HG03565 (cell line): ENCODE results near the gene RPS2.

Experiments
- ATAC-seq: cut with Tn5 transposase; IDR thresholded peaks from one replicate; pipeline ENCODE4 v1.9.1; 2021; ENCODE audit warnings: mild to moderate bottlenecking, moderate library complexity; ENCODE audit not compliant: unreplicated experiment

Gene RPS2

DNA sequence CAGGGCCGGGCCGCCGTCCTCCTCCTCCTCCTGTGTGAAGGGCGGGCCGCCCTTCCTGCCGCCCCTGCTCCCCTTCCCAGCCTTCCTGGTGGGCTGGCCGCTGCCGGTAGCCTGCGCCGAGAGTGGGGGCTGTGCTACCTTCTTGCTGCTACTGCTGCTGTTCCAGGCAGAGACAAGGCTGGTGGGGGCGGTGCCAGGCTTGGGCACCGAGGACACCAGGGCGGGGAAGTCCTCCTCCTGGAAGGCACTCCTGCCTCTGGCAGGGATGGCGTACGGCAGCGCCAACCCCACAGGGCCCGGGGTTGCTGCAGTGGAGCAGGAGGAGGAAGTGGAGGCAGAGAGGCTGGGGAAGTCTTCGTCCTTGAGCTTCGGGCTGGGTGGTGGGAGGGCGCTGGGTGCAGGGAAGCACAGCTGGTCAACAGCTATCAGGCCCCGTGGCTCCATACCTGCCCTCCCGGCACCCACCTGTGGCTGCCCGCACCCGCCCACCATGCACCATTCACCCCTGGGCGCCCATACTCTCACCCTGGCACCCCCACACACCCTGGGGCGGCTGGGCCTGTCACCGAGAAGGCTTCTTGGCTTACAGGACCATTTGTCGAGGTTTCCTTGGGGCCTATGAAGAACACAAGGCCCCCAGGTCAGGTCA lies 35.4 kb upstream of the RPS2 start:
- ATAC-seq, result no peak

DNA sequence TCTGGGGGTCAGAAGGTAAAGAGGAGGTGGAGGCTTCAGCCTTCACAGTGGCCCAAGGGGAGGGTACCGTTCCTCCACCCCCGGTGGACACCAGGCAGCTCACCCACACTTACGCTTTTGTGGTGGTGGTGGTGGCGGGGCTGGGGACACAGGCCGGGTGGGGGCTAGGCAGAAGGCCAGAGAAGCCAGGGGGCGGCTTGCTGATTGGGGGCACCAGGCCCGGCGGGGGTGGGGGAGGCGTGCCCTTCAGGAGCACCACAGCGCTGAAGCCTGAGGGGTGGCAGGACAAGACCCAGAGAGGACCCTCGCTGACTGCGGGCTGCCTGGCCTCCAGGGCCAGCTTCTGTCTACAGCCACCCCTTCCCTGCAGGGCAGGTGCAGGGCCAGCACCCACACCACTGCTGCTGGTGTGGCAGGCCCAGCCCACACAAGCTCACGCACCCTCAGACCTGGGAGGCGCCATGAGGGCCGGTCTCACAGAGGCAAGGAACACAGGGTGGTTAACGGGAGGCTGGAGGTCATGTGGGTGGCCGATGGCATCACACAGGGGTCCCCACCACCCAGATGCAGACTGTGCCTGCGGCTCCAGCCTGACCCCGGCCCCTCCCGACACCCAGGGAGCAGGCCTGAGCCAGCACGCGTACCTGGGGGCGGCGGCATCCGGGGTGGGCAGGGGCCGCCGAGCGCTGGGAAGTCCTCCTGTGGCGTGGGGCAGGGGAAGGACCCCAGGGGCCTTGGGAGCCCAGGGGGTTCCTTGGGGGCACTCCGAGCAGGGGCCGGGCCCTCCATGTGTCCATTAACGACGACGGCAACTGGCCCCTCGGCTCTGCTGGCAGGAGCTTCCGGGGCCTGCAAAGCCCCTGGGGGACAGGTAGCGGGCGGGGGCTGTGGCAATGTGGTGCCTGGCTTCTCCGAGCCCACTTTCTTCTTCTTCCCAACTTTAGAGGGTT lies 34.5 kb upstream of the RPS2 start:
- ATAC-seq, result no peak

DNA sequence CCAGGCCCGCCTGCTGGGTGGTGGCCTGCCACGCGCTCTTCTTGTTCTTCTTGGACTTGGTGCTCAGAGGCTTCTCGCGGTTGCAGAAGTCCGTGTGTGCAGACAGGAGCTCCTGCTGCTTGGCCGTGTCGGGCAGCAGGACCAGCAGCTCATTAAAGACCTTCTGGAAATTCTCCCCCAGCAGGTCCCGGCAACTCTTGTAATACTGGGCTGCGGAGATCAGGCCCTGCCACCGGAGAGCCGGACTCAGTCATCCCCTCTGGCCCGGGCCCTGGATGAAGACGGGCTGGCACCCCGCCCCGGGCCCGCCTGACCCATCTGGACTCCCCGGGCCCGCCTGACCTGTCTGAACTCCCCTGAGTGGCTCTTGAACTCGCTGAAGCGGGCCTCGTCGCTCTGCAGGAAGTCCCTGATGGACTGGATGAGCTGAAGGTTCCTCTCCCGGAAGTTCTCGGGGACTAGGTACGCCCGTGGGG lies 33.8 kb upstream of the RPS2 start:
- no peak for ATAC-seq

DNA sequence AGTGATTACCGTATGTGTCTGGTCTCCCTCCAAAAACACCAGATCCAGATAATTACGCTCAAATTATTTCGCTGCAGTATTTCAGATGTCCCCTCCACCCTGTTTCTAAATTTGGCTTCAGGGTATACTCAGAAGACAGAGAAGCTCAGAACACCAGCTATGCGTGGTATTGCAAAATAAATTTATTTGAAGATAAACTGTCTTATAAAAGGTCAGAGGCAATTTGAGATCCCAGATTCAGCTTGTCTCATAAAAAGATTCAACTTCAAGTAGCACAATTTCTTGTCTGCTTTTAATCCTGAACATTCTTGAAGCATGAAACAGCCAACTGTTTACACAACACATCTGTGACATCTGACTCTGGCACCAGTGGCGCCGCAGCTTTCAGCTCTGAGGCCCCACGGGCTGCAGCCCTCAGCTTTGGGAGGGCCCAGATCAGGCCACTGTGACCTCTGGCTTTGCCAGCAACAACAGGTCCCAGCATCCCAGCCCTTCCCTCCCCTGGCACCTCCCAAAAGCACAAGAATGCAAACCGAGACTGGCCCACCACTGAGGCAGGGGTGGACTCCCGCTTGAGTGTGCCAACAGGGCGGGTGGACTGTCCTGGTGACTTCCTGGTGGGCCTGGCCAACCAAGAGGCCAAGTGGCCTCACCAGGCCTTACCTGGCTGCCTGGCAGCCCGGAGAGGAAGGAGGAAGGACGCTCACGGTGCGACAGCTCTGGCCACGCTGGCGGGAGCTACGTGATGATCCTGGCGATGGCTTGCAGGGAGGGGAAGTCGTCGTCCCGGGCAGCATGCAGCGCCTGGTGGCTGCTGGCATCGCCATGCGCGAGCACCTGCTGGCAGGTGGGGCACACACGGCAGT lies 33.1 kb upstream of the RPS2 start:
- no peak for ATAC-seq

DNA sequence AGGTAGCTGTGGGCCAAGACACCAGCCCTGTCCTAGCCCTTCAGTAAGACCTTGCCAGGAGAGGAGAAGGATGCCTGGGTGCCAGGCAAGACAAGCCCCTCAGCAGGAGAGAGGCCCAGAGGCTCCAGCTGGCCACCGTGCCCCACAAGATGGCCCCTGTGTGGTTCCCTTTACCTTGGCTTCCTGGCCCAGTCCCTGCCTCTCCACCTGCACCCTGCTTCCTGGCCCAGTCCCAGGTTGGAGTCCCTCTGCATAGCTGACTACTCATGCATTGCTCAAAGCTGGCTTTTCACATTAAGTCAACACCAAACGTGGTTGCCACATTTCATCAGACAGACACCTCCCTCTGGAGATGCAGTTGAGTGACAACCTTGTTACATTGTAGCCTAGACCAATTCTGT lies 29.1 kb upstream of the RPS2 start:
- no peak for ATAC-seq

DNA sequence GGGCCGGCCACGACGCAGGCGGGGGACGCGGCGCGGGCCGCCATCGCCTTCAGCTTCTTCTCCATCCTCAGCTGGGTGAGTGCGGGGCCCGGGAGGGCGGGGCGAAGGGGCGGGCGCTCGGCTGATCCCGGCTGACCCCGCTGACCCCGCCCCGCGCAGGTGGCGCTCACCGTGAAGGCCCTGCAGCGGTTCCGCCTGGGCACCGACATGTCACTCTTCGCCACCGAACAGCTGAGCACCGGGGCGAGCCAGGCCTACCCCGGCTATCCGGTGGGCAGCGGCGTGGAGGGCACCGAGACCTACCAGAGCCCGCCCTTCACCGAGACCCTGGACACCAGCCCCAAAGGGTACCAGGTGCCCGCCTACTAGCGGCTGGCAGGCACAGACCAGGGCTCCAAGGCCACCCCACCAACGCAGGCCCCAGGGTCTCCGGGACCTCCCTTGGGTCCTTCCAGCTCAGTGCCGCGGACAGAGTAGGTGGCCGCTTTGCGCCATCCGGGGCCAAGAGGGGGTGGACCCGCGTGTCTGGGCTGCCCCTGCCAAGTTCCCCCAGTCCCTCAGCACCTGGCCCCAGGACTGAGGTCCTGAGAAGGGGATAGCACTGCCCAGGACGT lies 28.2 kb upstream of the RPS2 start:
- ATAC-seq, result no peak

DNA sequence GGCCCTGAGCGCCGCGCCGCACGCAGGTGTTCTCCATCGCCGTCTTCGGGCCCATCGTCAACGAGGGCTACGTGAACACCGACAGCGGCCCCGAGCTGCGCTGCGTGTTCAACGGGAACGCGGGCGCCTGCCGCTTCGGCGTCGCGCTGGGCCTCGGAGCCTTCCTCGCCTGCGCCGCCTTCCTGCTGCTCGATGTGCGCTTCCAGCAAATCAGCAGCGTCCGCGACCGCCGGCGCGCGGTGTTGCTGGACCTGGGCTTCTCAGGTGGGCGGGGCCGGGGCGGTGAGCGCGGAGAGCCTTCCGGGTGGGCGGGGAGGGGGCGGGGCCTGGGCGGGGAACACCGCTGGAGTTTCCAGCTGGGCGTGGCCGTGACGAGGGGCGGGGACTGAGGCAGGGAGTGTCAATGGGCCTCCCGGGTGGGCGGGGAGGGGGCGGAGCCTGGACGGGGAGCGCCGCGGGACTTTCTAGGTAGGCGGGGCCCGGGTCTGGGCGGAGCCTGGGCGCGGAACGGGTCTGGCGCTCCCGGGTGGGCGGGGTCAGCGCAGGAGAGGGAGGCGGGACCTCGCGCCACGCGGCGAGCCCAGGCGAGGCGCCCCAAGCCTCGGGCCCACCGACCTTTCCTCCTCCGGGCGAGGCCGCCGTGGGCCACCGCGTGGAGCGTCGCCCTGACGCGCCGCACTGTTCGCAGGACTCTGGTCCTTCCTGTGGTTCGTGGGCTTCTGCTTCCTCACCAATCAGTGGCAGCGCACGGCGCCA lies 27.5 kb upstream of the RPS2 start:
- peak; percentile 36 for ATAC-seq

DNA sequence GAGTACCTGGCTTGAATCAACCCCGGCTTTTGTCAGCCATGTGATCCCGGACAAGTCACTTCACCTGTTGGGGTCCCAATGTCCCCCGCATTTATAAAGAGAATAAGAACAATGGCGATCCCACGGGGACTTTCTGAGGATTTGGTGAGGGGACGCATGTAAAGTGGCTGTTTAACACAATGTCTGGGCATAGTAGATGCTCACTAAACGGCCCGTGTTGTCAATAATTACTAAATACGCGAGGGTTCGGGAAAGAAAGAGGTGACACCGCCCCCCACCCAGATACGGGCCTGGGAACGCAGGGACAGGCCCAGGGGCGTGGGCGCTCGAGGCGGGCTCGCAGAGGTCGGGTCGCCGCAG lies 26.9 kb upstream of the RPS2 start:
- no peak for ATAC-seq

DNA sequence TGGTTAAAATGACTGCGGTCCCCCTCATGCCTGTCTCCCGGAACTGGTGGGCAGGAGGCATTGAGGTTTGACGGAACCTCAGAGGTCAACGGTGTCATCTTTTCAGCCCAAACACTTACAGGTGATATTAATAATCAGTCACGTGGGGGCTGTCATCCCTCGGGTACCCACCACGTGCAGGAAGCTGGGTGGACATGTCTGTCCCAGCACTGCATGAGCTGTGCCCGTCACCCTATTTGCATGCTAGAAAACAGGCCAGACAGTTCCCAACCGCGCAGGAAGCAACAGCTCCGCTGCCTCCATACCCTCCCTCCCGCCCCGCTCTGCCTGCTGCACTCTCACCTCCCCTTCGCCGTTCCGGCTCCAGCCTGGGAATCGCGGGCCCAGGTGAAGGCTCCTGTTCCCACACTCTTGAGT lies 26.5 kb upstream of the RPS2 start:
- ATAC-seq, result no peak

DNA sequence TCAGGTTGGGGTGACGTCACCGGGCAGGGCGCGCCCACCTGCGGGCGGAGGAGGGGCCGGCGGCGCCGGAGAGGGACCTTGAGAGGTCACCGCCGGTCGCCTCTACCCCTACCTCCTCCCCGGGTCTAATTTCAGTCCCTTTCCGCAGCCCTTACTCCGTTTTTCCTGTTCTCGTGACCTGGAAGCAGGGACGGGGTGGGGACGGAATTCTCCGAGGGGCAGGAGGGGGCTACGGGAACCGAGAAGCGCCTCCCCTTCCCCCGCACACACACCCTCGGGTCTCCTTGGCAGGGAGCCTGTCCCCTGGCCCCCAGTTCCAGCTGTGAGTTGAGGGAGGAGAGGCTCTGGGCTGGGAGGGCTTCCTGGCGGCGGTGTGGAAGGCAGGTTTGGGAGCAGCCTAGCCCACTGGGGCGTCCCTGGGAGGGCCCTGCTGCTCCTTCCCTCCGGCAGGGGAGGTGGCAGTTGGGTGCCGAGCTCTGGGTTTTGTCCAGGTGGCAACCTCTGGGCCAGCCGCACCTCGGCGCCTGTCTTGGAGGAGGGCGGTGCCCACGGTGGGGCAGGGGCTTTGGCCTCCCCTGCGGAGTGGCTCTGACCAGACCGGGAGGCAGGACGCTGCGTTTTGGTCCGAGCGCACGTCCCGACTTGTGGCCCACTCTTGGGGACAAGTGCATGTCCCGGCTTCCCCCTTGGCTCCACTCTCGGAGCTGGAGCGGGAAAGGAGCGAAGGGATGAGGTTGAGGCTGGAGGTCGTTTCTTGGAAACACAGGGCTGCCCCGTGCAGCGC lies 25.9 kb upstream of the RPS2 start:
- no peak for ATAC-seq

DNA sequence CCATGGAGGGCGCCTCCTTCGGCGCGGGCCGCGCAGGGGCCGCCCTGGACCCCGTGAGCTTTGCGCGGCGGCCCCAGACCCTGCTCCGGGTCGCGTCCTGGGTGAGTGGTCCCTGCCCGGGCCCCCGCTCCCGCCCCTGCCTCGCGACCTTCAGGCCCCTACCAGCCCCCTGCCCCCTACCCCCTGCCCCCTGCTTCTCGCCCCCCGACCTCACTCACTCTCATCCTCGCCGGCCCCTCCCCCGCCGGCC lies 25.4 kb upstream of the RPS2 start:
- ATAC-seq, result no peak

DNA sequence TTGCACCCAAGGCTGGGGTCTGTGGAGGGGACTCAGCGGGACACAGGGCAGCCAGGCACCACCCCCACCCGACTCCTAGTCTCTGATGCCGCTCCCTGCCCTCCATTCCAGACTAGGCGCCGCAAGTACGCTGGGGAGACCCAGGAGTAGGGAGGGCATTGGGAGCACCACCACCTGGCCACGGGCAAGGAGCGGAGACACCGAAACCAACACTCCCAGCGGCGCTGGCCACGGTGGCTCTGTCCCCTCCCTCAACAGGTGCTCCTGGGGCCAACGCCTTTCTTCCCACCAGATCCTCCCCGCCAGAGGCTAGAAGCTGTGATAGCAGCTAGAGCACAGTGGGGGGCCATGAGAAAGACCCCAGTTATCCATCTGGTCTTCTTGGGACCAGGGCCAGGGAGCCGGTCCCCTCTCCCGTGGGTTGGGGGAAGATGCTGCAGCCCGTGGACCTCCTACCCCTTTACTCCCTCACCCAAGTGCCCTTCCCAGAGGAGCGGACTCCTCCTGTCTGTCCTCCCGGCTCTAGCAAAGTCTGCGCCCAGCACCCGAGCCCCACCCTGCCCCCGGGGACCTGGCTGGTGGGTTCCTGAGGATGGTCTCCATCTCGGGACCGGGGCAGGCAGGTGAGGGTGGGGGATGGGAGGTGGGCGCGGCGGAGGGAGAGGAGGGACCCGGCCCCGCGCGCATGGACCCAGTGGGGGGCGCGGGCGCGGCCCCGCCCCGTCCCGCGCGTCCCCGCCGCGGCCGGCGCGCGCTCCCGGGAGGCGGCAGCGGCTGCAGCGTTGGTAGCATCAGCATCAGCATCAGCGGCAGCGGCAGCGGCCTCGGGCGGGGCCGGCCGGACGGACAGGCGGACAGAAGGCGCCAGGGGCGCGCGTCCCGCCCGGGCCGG lies 24.8 kb upstream of the RPS2 start, which contains the start of gene SYNGR3:
TSS of gene SYNGR3 (plus strand) at position 762 of the 892 bp plus-strand sequence. CDS start 133 bp downstream, outside the sequence.
- ATAC-seq, result no peak

DNA sequence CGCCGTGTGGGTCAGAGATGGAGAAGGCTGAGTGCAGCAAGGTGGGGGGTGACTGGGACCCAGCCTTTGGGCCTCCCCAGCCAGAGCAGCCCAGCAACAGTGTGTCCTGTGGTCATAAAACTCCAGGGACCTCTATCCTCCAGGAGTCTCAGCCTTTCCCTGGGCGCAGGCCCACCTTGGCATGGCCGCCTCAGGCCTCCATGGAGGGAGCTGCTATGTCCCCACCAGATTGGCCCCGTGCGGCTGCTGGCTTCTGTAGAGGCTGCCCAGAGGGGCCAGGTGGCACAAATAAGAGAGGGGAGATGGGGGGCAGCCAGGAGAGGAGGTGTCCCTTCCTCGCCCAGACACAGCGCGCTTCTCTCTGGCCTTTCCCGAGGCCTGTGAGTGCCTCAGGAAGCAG lies 22.6 kb upstream of the RPS2 start:
- ATAC-seq, result no peak

DNA sequence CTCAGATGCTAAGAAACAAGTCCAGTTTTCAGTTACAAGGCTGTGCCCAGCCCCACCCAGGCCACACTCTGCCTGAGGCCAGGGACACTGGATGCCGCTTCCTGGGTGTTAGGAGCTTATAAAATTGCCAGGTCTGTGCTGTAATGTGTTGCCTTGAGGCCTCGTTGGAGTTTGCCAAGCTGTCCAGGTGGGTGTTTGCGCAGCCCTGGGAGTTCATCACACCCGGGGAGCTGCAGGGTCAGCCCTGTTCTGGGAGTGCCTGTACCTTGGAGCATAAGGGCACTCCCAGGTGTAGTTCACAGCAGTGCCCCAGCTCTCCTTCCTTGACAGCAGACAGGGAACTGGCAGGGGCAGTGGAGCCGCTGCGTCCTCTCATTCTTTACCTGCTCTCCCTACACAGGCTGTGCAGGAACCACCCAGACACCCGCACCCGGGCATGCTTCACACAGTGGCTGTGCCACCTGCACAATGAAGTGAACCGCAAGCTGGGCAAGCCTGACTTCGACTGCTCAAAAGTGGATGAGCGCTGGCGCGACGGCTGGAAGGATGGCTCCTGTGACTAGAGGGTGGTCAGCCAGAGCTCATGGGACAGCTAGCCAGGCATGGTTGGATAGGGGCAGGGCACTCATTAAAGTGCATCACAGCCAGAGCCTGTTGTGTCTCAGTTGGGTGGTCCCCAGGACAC lies 21.0 kb upstream of the RPS2 start:
- no peak for ATAC-seq

DNA sequence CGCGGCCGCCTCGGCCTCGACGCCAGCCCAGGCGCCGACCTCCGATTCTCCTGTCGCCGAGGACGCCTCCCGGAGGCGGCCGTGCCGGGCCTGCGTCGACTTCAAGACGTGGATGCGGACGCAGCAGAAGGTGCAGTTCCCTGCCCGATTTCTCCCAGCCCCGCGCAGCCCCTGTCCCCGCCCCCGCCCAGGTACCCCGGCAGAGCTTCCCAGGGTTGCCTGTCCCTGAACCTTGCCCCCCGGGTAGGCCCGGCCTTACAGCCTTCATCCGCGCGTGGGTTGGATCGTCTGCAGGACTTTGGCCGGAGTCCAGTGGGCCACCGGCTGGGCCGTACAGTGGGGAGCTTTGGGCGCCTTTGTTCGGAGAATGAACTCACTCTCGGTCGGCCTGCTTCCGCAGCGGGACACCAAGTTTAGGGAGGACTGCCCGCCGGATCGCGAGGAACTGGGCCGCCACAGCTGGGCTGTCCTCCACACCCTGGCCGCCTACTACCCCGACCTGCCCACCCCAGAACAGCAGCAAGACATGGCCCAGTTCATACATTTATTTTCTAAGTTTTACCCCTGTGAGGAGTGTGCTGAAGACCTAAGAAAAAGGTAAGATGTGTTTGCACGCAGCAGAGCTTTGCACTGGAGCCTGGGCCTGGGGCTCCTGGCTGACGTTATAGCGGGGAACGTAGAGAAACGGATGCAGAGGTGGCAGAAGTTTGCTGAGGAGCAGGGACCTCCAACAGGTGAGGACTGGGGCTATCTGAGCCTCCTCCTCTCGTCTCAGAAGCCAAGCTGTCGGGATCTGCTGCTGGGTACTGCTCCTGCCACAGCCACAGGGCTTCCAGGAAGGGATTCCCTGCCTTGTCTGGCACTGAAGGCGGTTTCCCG lies 20.0 kb upstream of the RPS2 start:
- no peak for ATAC-seq

DNA sequence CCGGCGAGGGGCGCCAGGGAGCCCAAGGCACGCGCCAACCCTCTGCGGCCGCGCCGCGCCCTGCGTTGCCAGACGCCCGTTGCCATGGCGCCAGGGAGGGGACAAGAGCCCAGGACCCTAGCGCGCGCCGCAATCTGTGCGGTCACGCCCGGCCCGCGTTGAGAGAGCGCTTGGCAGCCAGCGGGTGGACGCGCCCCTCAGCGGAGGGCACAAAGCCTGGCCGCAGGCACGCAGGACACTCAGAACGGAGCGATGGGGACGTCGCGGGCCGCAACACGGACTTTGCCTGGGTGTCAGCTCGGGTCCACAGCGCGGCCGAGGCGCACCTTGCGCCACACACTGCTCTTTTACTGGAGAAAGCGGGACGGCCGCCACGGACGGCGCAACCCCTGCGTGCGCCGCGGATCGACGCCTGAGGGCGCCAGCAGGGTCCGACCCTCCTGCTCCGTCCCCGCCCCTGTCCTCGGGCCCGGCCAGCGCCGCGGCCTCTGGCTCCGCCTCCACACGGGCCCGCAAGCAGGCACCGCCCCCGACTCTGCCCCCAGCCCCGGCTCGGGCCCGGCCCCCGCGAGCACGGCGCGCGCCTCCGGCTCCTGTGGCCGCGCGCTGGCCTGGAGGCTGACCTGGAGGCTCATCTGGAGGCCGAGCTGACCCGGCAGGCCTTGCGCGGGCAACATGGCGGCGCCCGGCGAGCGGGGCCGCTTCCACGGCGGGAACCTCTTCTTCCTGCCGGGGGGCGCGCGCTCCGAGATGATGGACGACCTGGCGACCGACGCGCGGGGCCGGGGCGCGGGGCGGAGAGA lies 19.1 kb upstream of the RPS2 start, which contains the start of gene GFER:
TSS of gene GFER (plus strand) at position 650 of the 803 bp plus-strand sequence. CDS start at position 676, 26 bp downstream.
- ATAC-seq, result peak; percentile 61
